Natural killer cell treated with Interleukin-12 subunit alpha and Interleukin-12 subunit beta and Interleukin-15 and Interleukin-18, amount 100 ng/mL, for 72 hours (primary cell): ENCODE measurements around the gene DLK1. TPM values are rescaled to one million over a fixed set of nuclear protein-coding genes. Genes with fewer than 3 reads are reported as not detected.

Experiments
- ATAC-seq, 2 donors: fragments of 150-1000 bp; cut with Tn5 transposase in 1 of 2; sonication (Bioruptor Pico), chemical (Tn5 transposase) in 1 of 2; 2 replicates each; pipeline ENCODE4 v1.10.0; 2021
- DNase-seq: peaks from one replicate; pipeline ENCODE4 v3.0.0; 2022; ENCODE audit warnings: low spot score
- H3K27ac Mint-ChIP-seq, 2 donors: 1 replicate in 1 of 2; 2 replicates in 1 of 2; pipeline ENCODE4 v1.8.0; 2022; ENCODE audit warnings: mixed read lengths in 2 of 2, mild to moderate bottlenecking in 1 of 2, moderate library complexity in 1 of 2
- H3K27me3 Mint-ChIP-seq, 2 donors: 1 replicate in 1 of 2; 2 replicates in 1 of 2; pipeline ENCODE4 v1.8.0; 2022; ENCODE audit warnings: mixed read lengths in 2 of 2
- H3K36me3 Mint-ChIP-seq: one replicate; pipeline ENCODE4 v1.8.0; 2022; ENCODE audit warnings: mixed read lengths
- H3K4me1 Mint-ChIP-seq, 2 donors: 1 replicate in 1 of 2; 2 replicates in 1 of 2; pipeline ENCODE4 v1.8.0; 2022; ENCODE audit warnings: low read depth in 2 of 2, mixed read lengths in 2 of 2, mild to moderate bottlenecking in 1 of 2
- H3K4me3 Mint-ChIP-seq: one replicate; pipeline ENCODE4 v1.8.0; 2022; ENCODE audit warnings: mixed read lengths
- H3K9me3 Mint-ChIP-seq: 2 replicates; pipeline ENCODE4 v1.8.0; 2022; ENCODE audit warnings: mixed read lengths
- total RNA-seq, 2 donors: library from RNA; stranded (reverse); gene quantifications; one replicate each; pipeline ENCODE4 v1.2.3, GENCODE V29; 2022

DLK1 gene
- total RNA-seq, 2 donors from 2014 or later, result not detected

GRCh38 chr14:100713705-100714104 is 13.0 kb upstream of the DLK1 start:
- ATAC-seq (no peak), DNase-seq (no peak)
- no peaks in the 10 kb centered on the region for H3K36me3 Mint-ChIP-seq
- no peaks in the 10 kb centered on the region for H3K9me3 Mint-ChIP-seq
- H3K4me3 Mint-ChIP-seq, result no peak overlapping the region
- no peak overlapping the region for H3K27ac Mint-ChIP-seq
- H3K27me3 Mint-ChIP-seq, result peaks cover 9 to 19% of the 10 kb centered on the region in 2 donors
- peaks cover 0 to 4% of the 10 kb centered on the region in 2 donors for H3K4me1 Mint-ChIP-seq

GRCh38 chr14:100714258-100714892 is 12.3 kb upstream of the DLK1 start:
- Mint-ChIP-seq H3K27me3 (peaks cover 9 to 24% of the 10 kb centered on the region in 2 donors), H3K27ac (no peak overlapping the region), H3K9me3 (no peaks in the 10 kb centered on the region), H3K4me1 (peaks cover 0 to 4% of the 10 kb centered on the region in 2 donors), H3K4me3 (no peak overlapping the region), H3K36me3 (no peaks in the 10 kb centered on the region)
- ATAC-seq, result no peak
- DNase-seq, result no peak

- H3K9me3 Mint-ChIP-seq, result no peaks in the 10 kb centered on the region
- peaks cover 7 to 24% of the 10 kb centered on the region in 2 donors for H3K27me3 Mint-ChIP-seq
- peaks cover 0 to 4% of the 10 kb centered on the region in 2 donors for H3K4me1 Mint-ChIP-seq
- no peak overlapping the region for H3K27ac Mint-ChIP-seq
- DNase-seq, result no peak
- no peak overlapping the region for H3K4me3 Mint-ChIP-seq
- H3K36me3 Mint-ChIP-seq, result no peaks in the 10 kb centered on the region
- ATAC-seq, result no peak
These were observed 11.4 kb upstream of the DLK1 start for GRCh38 chr14:100715332-100715731.

GRCh38 chr14:100715803-100716202 is 10.9 kb upstream of the DLK1 start:
- Mint-ChIP-seq H3K27me3 (peaks cover 3 to 22% of the 10 kb centered on the region in 2 donors), H3K27ac (no peak overlapping the region), H3K4me1 (peaks cover 0 to 4% of the 10 kb centered on the region in 2 donors), H3K9me3 (no peaks in the 10 kb centered on the region), H3K4me3 (no peak overlapping the region), H3K36me3 (no peaks in the 10 kb centered on the region)
- ATAC-seq, result no peak
- DNase-seq, result no peak

- Mint-ChIP-seq H3K4me1 (peaks cover 0 to 4% of the 10 kb centered on the region in 2 donors), H3K27me3 (peaks cover 0 to 22% of the 10 kb centered on the region in 2 donors), H3K4me3 (no peak overlapping the region), H3K36me3 (no peaks in the 10 kb centered on the region), H3K9me3 (no peaks in the 10 kb centered on the region), H3K27ac (no peak overlapping the region)
- no peak for ATAC-seq
- no peak for DNase-seq
These were observed 9.3 kb upstream of the DLK1 start for GRCh38 chr14:100717386-100717785.

- ATAC-seq, result no peak
- Mint-ChIP-seq H3K27ac (no peak overlapping the region), H3K4me1 (no peaks in the 10 kb centered on the region), H3K36me3 (no peaks in the 10 kb centered on the region), H3K27me3 (peaks cover 0 to 13% of the 10 kb centered on the region in 2 donors), H3K4me3 (no peak overlapping the region), H3K9me3 (no peaks in the 10 kb centered on the region)
- no peak for DNase-seq
These were observed 6.6 kb upstream of the DLK1 start for GRCh38 chr14:100719976-100720520.

GRCh38 chr14:100721568-100721967 is 5.1 kb upstream of the DLK1 start:
- no peaks in the 10 kb centered on the region for H3K9me3 Mint-ChIP-seq
- H3K36me3 Mint-ChIP-seq, result no peaks in the 10 kb centered on the region
- peaks cover 11 to 22% of the 10 kb centered on the region in 2 donors for H3K27me3 Mint-ChIP-seq
- H3K27ac Mint-ChIP-seq, result no peak overlapping the region
- ATAC-seq (no peak), DNase-seq (no peak)
- H3K4me3 Mint-ChIP-seq, result no peak overlapping the region
- peaks cover 0 to 4% of the 10 kb centered on the region in 2 donors for H3K4me1 Mint-ChIP-seq

GRCh38 chr14:100722367-100722766 is 4.3 kb upstream of the DLK1 start:
- Mint-ChIP-seq H3K4me1 (peaks cover 0 to 4% of the 10 kb centered on the region in 2 donors), H3K9me3 (no peaks in the 10 kb centered on the region), H3K27ac (no peak overlapping the region), H3K4me3 (no peak overlapping the region), H3K27me3 (peaks cover 11 to 21% of the 10 kb centered on the region in 2 donors), H3K36me3 (no peaks in the 10 kb centered on the region)
- DNase-seq (no peak), ATAC-seq (no peak)

GRCh38 chr14:100723135-100723829 is 3.4 kb upstream of the DLK1 start:
- no peak overlapping the region for H3K27ac Mint-ChIP-seq
- DNase-seq (no peak), ATAC-seq (no peak)
- H3K4me1 Mint-ChIP-seq, result peaks cover 0 to 4% of the 10 kb centered on the region in 2 donors
- H3K36me3 Mint-ChIP-seq, result no peaks in the 10 kb centered on the region
- no peaks in the 10 kb centered on the region for H3K9me3 Mint-ChIP-seq
- H3K27me3 Mint-ChIP-seq, result peaks cover 11 to 22% of the 10 kb centered on the region in 2 donors
- no peak overlapping the region for H3K4me3 Mint-ChIP-seq

- H3K9me3 Mint-ChIP-seq, result no peaks in the 10 kb centered on the region
- H3K27me3 Mint-ChIP-seq, result peaks cover 15 to 16% of the 10 kb centered on the region in 2 donors
- H3K27ac Mint-ChIP-seq, result no peak overlapping the region
- no peaks in the 10 kb centered on the region for H3K36me3 Mint-ChIP-seq
- DNase-seq, result no peak
- ATAC-seq, result no peak
- no peak overlapping the region for H3K4me3 Mint-ChIP-seq
- peaks cover 0 to 4% of the 10 kb centered on the region in 2 donors for H3K4me1 Mint-ChIP-seq
These were observed 2.8 kb upstream of the DLK1 start for GRCh38 chr14:100723830-100724437.

- Mint-ChIP-seq H3K4me3 (no peak overlapping the region), H3K27ac (no peak overlapping the region), H3K36me3 (no peaks in the 10 kb centered on the region), H3K4me1 (peaks cover 0 to 4% of the 10 kb centered on the region in 2 donors), H3K9me3 (no peaks in the 10 kb centered on the region), H3K27me3 (peaks cover 17 to 21% of the 10 kb centered on the region in 2 donors)
- DNase-seq, result no peak
- no peak for ATAC-seq
These were observed 2.2 kb upstream of the DLK1 start for GRCh38 chr14:100724536-100724935.

- no peak for DNase-seq
- no peak overlapping the region for H3K27ac Mint-ChIP-seq
- no peak for ATAC-seq
- peaks cover 0 to 4% of the 10 kb centered on the region in 2 donors for H3K4me1 Mint-ChIP-seq
- H3K27me3 Mint-ChIP-seq, result peaks cover 21 to 23% of the 10 kb centered on the region in 2 donors
- no peaks in the 10 kb centered on the region for H3K9me3 Mint-ChIP-seq
- H3K4me3 Mint-ChIP-seq, result no peak overlapping the region
- H3K36me3 Mint-ChIP-seq, result no peaks in the 10 kb centered on the region
These were observed 905 bp upstream of the DLK1 start for GRCh38 chr14:100725587-100726387.

- Mint-ChIP-seq H3K4me1 (peaks cover 0 to 4% of the 10 kb centered on the region in 2 donors), H3K9me3 (no peaks in the 10 kb centered on the region), H3K27me3 (peaks cover 21 to 23% of the 10 kb centered on the region in 2 donors), H3K36me3 (no peaks in the 10 kb centered on the region), H3K27ac (no peak overlapping the region), H3K4me3 (no peak overlapping the region)
- no peak for ATAC-seq
- DNase-seq, result no peak
These were observed 587 bp downstream of the DLK1 start for GRCh38 chr14:100727086-100727872.
